Activated CD4-positive, alpha-beta T cell treated with anti-CD3 and anti-CD28 coated beads, Interleukin-2, amount 10 ng/mL, durations not matched to agents 7 days and 5 days (primary cell): Measurements from ENCODE around the gene MALT1. TPM values are rescaled to one million over a fixed set of nuclear protein-coding genes. Genes with fewer than 3 reads are reported as not detected.
A peak's percentile ranks its signal among the peaks of the same experiment; 100 is the strongest.

Source experiments
- CTCF ChIA-PET: fragments of 350-600 bp; sonication (Branson Sonifier 250); formaldehyde crosslinking; loops from one replicate; lab custom pipeline; 2021; ENCODE audit warnings: antibody characterized with exemption; lab: Charles Lee
- POLR2A ChIA-PET: fragments of 350-600 bp; sonication (Branson Sonifier 250); formaldehyde crosslinking; loops from one replicate; lab custom pipeline; 2021; ENCODE audit warnings: antibody characterized with exemption; lab: Charles Lee
- DNase-seq: peaks from one replicate; pipeline ENCODE4 v3.0.0-alpha.2; 2020
- H3K27ac Mint-ChIP-seq: one replicate; pipeline ENCODE4 v1.8.0; 2021; ENCODE audit warnings: mild to moderate bottlenecking, moderate library complexity, mixed read lengths
- H3K27me3 Mint-ChIP-seq: one replicate; pipeline ENCODE4 v1.8.0; 2021; ENCODE audit warnings: mixed read lengths
- H3K36me3 Mint-ChIP-seq: one replicate; pipeline ENCODE4 v1.8.0; 2021; ENCODE audit warnings: low read depth, mixed read lengths
- H3K4me1 Mint-ChIP-seq: one replicate; pipeline ENCODE4 v1.8.0; 2021; ENCODE audit warnings: mixed read lengths
- H3K4me3 Mint-ChIP-seq: one replicate; pipeline ENCODE4 v1.8.0; 2021; ENCODE audit warnings: mild to moderate bottlenecking, moderate library complexity, mixed read lengths
- H3K9me3 Mint-ChIP-seq: one replicate; pipeline ENCODE4 v1.8.0; 2021; ENCODE audit warnings: mixed read lengths
- total RNA-seq, 2 experiments: library from RNA; stranded (reverse); gene quantifications; one replicate each; pipeline ENCODE4 v1.2.3, GENCODE V29; 2021

MALT1 gene
- total RNA-seq, 2 experiments from 2014 or later, result 52.1 to 57.0 TPM

- Mint-ChIP-seq H3K27ac (peak overlapping the region; percentile 10), H3K4me1 (peaks cover 65% of the 10 kb centered on the region), H3K36me3 (peaks cover 44% of the 10 kb centered on the region), H3K9me3 (no peaks in the 10 kb centered on the region), H3K4me3 (peak overlapping the region; percentile 10), H3K27me3 (no peaks in the 10 kb centered on the region)
- ChIA-PET CTCF (interaction anchor here (1.7 kb wide), 1 partner anchor 14 kb away, joined by 3 read pairs; no protein-coding TSS in a partner anchor), POLR2A (no interaction called here)
- DNase-seq, result no peak
These were observed 24.5 kb downstream of the MALT1 start for GRCh38 chr18:58695772-58696171.

GRCh38 chr18:58697146-58697545, 25.9 kb downstream of the MALT1 start:
- H3K36me3 Mint-ChIP-seq, result peaks cover 48% of the 10 kb centered on the region
- ChIA-PET CTCF (interaction anchor here (0.9 to 1.6 kb wide), 4 partner anchors 12 to 173 kb away, joined by 3 to 4 read pairs (median 4); no protein-coding TSS in a partner anchor), POLR2A (no interaction called here)
- H3K9me3 Mint-ChIP-seq, result no peaks in the 10 kb centered on the region
- H3K27ac Mint-ChIP-seq, result peak overlapping the region; percentile 57
- peaks cover 60% of the 10 kb centered on the region for H3K4me1 Mint-ChIP-seq
- no peaks in the 10 kb centered on the region for H3K27me3 Mint-ChIP-seq
- H3K4me3 Mint-ChIP-seq, result peak overlapping the region; percentile 35
- DNase-seq, result no peak

GRCh38 chr18:58698701-58699193, 27.5 kb downstream of the MALT1 start:
- H3K4me1 Mint-ChIP-seq, result peaks cover 45% of the 10 kb centered on the region
- no peak overlapping the region for H3K4me3 Mint-ChIP-seq

GRCh38 chr18:58699551-58699950, 28.3 kb downstream of the MALT1 start:
- DNase-seq, result no peak
- POLR2A ChIA-PET, result no interaction called here
- peaks cover 2% of the 10 kb centered on the region for H3K9me3 Mint-ChIP-seq
- H3K4me1 Mint-ChIP-seq, result peaks cover 37% of the 10 kb centered on the region
- peaks cover 62% of the 10 kb centered on the region for H3K36me3 Mint-ChIP-seq
- no peak overlapping the region for H3K4me3 Mint-ChIP-seq
- H3K27me3 Mint-ChIP-seq, result no peaks in the 10 kb centered on the region
- CTCF ChIA-PET, result interaction anchor here (0.5 to 1.8 kb wide), 3 partner anchors 12 to 854 kb away, joined by 3 to 5 read pairs (median 5); no protein-coding TSS in a partner anchor
- no peak overlapping the region for H3K27ac Mint-ChIP-seq

More at GRCh38 chr18:58698701-58699193, 27.5 kb downstream of the MALT1 start:
- peaks cover 2% of the 10 kb centered on the region for H3K9me3 Mint-ChIP-seq
- POLR2A ChIA-PET, result no interaction called here
- no peaks in the 10 kb centered on the region for H3K27me3 Mint-ChIP-seq
- H3K36me3 Mint-ChIP-seq, result peaks cover 58% of the 10 kb centered on the region
- CTCF ChIA-PET, result interaction anchor here (0.7 to 1.8 kb wide), 5 partner anchors 10 to 174 kb away, joined by 3 to 5 read pairs (median 4); no protein-coding TSS in a partner anchor
- H3K27ac Mint-ChIP-seq, result no peak overlapping the region
- DNase-seq, result no peak

GRCh38 chr18:58700209-58700608, 28.9 kb downstream of the MALT1 start:
- peaks cover 4% of the 10 kb centered on the region for H3K9me3 Mint-ChIP-seq
- peaks cover 59% of the 10 kb centered on the region for H3K36me3 Mint-ChIP-seq
- H3K27ac Mint-ChIP-seq, result no peak overlapping the region
- peaks cover 31% of the 10 kb centered on the region for H3K4me1 Mint-ChIP-seq
- DNase-seq, result no peak
- ChIA-PET CTCF (interaction anchor here (1.0 kb wide), 1 partner anchor 10 kb away, joined by 3 read pairs; no protein-coding TSS in a partner anchor), POLR2A (no interaction called here)
- H3K4me3 Mint-ChIP-seq, result no peak overlapping the region
- no peaks in the 10 kb centered on the region for H3K27me3 Mint-ChIP-seq

GRCh38 chr18:58712930-58713329, 41.7 kb downstream of the MALT1 start:
- Mint-ChIP-seq H3K27me3 (no peaks in the 10 kb centered on the region), H3K27ac (no peak overlapping the region), H3K4me1 (peaks cover 38% of the 10 kb centered on the region), H3K9me3 (no peaks in the 10 kb centered on the region), H3K4me3 (no peak overlapping the region), H3K36me3 (peaks cover 61% of the 10 kb centered on the region)
- DNase-seq, result no peak
- ChIA-PET CTCF (no interaction called here), POLR2A (no interaction called here)

- CTCF ChIA-PET, result no interaction called here
- POLR2A ChIA-PET, result no interaction called here
- DNase-seq, result no peak
- Mint-ChIP-seq H3K27ac (peak overlapping the region; percentile 36), H3K27me3 (no peaks in the 10 kb centered on the region), H3K36me3 (peaks cover 62% of the 10 kb centered on the region), H3K4me3 (no peak overlapping the region), H3K9me3 (no peaks in the 10 kb centered on the region), H3K4me1 (peaks cover 41% of the 10 kb centered on the region)
These were observed 43.0 kb downstream of the MALT1 start for GRCh38 chr18:58714259-58714658.

- Mint-ChIP-seq H3K27ac (peak overlapping the region; percentile 57), H3K4me3 (no peak overlapping the region), H3K9me3 (no peaks in the 10 kb centered on the region), H3K4me1 (peaks cover 41% of the 10 kb centered on the region), H3K27me3 (no peaks in the 10 kb centered on the region), H3K36me3 (peaks cover 63% of the 10 kb centered on the region)
- no peak for DNase-seq
- CTCF ChIA-PET, result interaction anchor here (0.8 kb wide), 1 partner anchor 31 kb away, joined by 3 read pairs; no protein-coding TSS in a partner anchor
- POLR2A ChIA-PET, result no interaction called here
These were observed 43.6 kb downstream of the MALT1 start for GRCh38 chr18:58714821-58715220.

GRCh38 chr18:58715540-58715939, 44.3 kb downstream of the MALT1 start:
- peaks cover 41% of the 10 kb centered on the region for H3K4me1 Mint-ChIP-seq
- H3K9me3 Mint-ChIP-seq, result no peaks in the 10 kb centered on the region
- DNase-seq, result no peak
- H3K27me3 Mint-ChIP-seq, result no peaks in the 10 kb centered on the region
- peaks cover 67% of the 10 kb centered on the region for H3K36me3 Mint-ChIP-seq
- POLR2A ChIA-PET, result interaction anchor here (1.0 kb wide), 1 partner anchor 23 kb away, joined by 5 read pairs; no protein-coding TSS in a partner anchor
- H3K4me3 Mint-ChIP-seq, result no peak overlapping the region
- H3K27ac Mint-ChIP-seq, result peak overlapping the region; percentile 80
- CTCF ChIA-PET, result interaction anchor here (0.8 to 0.9 kb wide), 2 partner anchors 31 to 86 kb away, joined by 3 read pairs; no protein-coding TSS in a partner anchor

GRCh38 chr18:58716060-58716756, 44.9 kb downstream of the MALT1 start:
- POLR2A ChIA-PET, result interaction anchor here (1.0 kb wide), 1 partner anchor 23 kb away, joined by 5 read pairs; no protein-coding TSS in a partner anchor
- CTCF ChIA-PET, result interaction anchor here (0.9 to 1.6 kb wide), 2 partner anchors 19 to 86 kb away, joined by 3 to 4 read pairs; no protein-coding TSS in a partner anchor
- peaks cover 66% of the 10 kb centered on the region for H3K36me3 Mint-ChIP-seq
- H3K9me3 Mint-ChIP-seq, result no peaks in the 10 kb centered on the region
- H3K27ac Mint-ChIP-seq, result peak overlapping the region; percentile 80
- H3K4me1 Mint-ChIP-seq, result peaks cover 41% of the 10 kb centered on the region
- peak; percentile 23 for DNase-seq
- H3K4me3 Mint-ChIP-seq, result no peak overlapping the region
- H3K27me3 Mint-ChIP-seq, result no peaks in the 10 kb centered on the region

GRCh38 chr18:58721566-58722239, 50.4 kb downstream of the MALT1 start:
- Mint-ChIP-seq H3K27me3 (no peaks in the 10 kb centered on the region), H3K4me1 (peaks cover 5% of the 10 kb centered on the region), H3K27ac (no peak overlapping the region), H3K4me3 (no peak overlapping the region), H3K9me3 (no peaks in the 10 kb centered on the region), H3K36me3 (peaks cover 41% of the 10 kb centered on the region)
- POLR2A ChIA-PET, result no interaction called here
- no peak for DNase-seq
- CTCF ChIA-PET, result interaction anchor here (0.6 to 1.0 kb wide), 2 partner anchors 13 to 16 kb away, joined by 3 to 4 read pairs; no protein-coding TSS in a partner anchor

GRCh38 chr18:58723810-58724602, 52.7 kb downstream of the MALT1 start:
- Mint-ChIP-seq H3K27ac (no peak overlapping the region), H3K36me3 (peaks cover 31% of the 10 kb centered on the region), H3K4me1 (no peaks in the 10 kb centered on the region), H3K27me3 (no peaks in the 10 kb centered on the region), H3K9me3 (no peaks in the 10 kb centered on the region), H3K4me3 (no peak overlapping the region)
- CTCF ChIA-PET, result interaction anchor here (0.7 to 2.3 kb wide), 2 partner anchors 15 to 184 kb away, joined by 3 to 8 read pairs; no protein-coding TSS in a partner anchor
- DNase-seq, result no peak
- POLR2A ChIA-PET, result no interaction called here
